Measurements from ENCODE around the gene CCDC92. TPM values are rescaled to one million over a fixed set of nuclear protein-coding genes. Genes with fewer than 3 reads are reported as not detected.
A peak's percentile ranks its signal among the peaks of the same experiment; 100 is the strongest.

Gene CCDC92
- total RNA-seq, 4 donors from 2014 or later, result 6.5 to 17.1 (median 10.6) TPM

GRCh38 chr12:123898673-123899072, 74.0 kb downstream of the CCDC92 start:
- H3K4me1 ChIP-seq, result no peaks in the 10 kb centered on the region
- no peaks in the 10 kb centered on the region for H3K36me3 ChIP-seq
- WGBS, result 82% methylated on average over 18 of the region's 18 CpGs
- peaks cover 9% of the 10 kb centered on the region for H3K27me3 ChIP-seq
- no peaks in the 10 kb centered on the region for H3K9me3 ChIP-seq
- H3K27ac ChIP-seq, result no peak overlapping the region
- TF ChIP-seq CTCF (IDR thresholded peaks at IDR 0.05) (no peak), EP300 (IDR thresholded peaks at IDR 0.05) (no peak), POLR2AphosphoS5 (IDR thresholded peaks at IDR 0.05) (no peak), POLR2A (IDR thresholded peaks at IDR 0.05) (no peak)
- no peak for DNase-seq (ENCODE audit: low spot score in 2 of 2)
- H3K4me3 ChIP-seq, result no peak overlapping the region

GRCh38 chr12:123897221-123897620, 75.4 kb downstream of the CCDC92 start:
- Histone ChIP-seq H3K27me3 (peaks cover 8% of the 10 kb centered on the region), H3K9me3 (no peaks in the 10 kb centered on the region), H3K4me3 (no peak overlapping the region), H3K4me1 (no peaks in the 10 kb centered on the region), H3K36me3 (no peaks in the 10 kb centered on the region), H3K27ac (no peak overlapping the region)
- TF ChIP-seq POLR2A (IDR thresholded peaks at IDR 0.05) (no peak), EP300 (IDR thresholded peaks at IDR 0.05) (no peak)
- no peak for DNase-seq (ENCODE audit: low spot score in 2 of 2)
- WGBS, result 73% methylated on average over 5 of the region's 5 CpGs

GRCh38 chr12:123896767-123897166, 75.9 kb downstream of the CCDC92 start:
- 34% methylated on average over 8 of the region's 8 CpGs for WGBS
- peak in 1 of 2 donors; percentile 78 for DNase-seq (ENCODE audit: low spot score in 2 of 2)
- peak overlapping the region; percentile 3 for H3K4me3 ChIP-seq
- H3K36me3 ChIP-seq, result no peaks in the 10 kb centered on the region
- no peak for TF ChIP-seq POLR2A (IDR thresholded peaks at IDR 0.05)
- no peak for TF ChIP-seq CTCF (IDR thresholded peaks at IDR 0.05)
- no peak for TF ChIP-seq POLR2AphosphoS5 (IDR thresholded peaks at IDR 0.05)
- TF ChIP-seq EP300 (IDR thresholded peaks at IDR 0.05), result no peak
- no peaks in the 10 kb centered on the region for H3K4me1 ChIP-seq
- H3K9me3 ChIP-seq, result no peaks in the 10 kb centered on the region
- peaks cover 13% of the 10 kb centered on the region for H3K27me3 ChIP-seq
- H3K27ac ChIP-seq, result no peak overlapping the region

GRCh38 chr12:123895451-123895850, 77.2 kb downstream of the CCDC92 start:
- peaks cover 21% of the 10 kb centered on the region for H3K27me3 ChIP-seq
- TF ChIP-seq POLR2AphosphoS5 (IDR thresholded peaks at IDR 0.05), result no peak
- no peak for TF ChIP-seq CTCF (IDR thresholded peaks at IDR 0.05)
- no peak for TF ChIP-seq POLR2A (IDR thresholded peaks at IDR 0.05)
- TF ChIP-seq EP300 (IDR thresholded peaks at IDR 0.05), result no peak
- WGBS, result 93% methylated on average over 8 of the region's 8 CpGs

GRCh38 chr12:123894823-123895345, 77.7 kb downstream of the CCDC92 start:
- 63% methylated on average over 4 of the region's 4 CpGs for WGBS

More at GRCh38 chr12:123895451-123895850, 77.2 kb downstream of the CCDC92 start:
- no peaks in the 10 kb centered on the region for H3K9me3 ChIP-seq
- H3K36me3 ChIP-seq, result no peaks in the 10 kb centered on the region
- no peak for DNase-seq (ENCODE audit: low spot score in 2 of 2)
- no peak overlapping the region for H3K27ac ChIP-seq
- no peaks in the 10 kb centered on the region for H3K4me1 ChIP-seq
- no peak overlapping the region for H3K4me3 ChIP-seq

More at GRCh38 chr12:123894823-123895345, 77.7 kb downstream of the CCDC92 start:
- Histone ChIP-seq H3K36me3 (no peaks in the 10 kb centered on the region), H3K9me3 (no peaks in the 10 kb centered on the region), H3K27ac (no peak overlapping the region), H3K4me3 (no peak overlapping the region), H3K27me3 (peaks cover 24% of the 10 kb centered on the region), H3K4me1 (no peaks in the 10 kb centered on the region)
- TF ChIP-seq POLR2A (IDR thresholded peaks at IDR 0.05) (no peak), CTCF (IDR thresholded peaks at IDR 0.05) (no peak)
- DNase-seq (ENCODE audit: low spot score in 2 of 2), result no peak

Measured in suprapubic skin (tissue), 4 donors.